Prostate gland (tissue), 2 donors: ENCODE results near the gene EDAR. TPM values are rescaled to one million over a fixed set of nuclear protein-coding genes. Genes with fewer than 3 reads are reported as not detected.
A peak's percentile ranks its signal among the peaks of the same experiment; 100 is the strongest.

Experiments
- DNase-seq: peaks from one replicate; pipeline ENCODE4 v3.0.0-alpha.2; 2019; ENCODE audit warnings: low spot score
- H3K27ac ChIP-seq, 2 donors: fragments of 200-600 bp; sonication (generic); 2 replicates each; pipeline ENCODE4 v1.5.1; 2017 to 2019
- H3K27me3 ChIP-seq: fragments of 200-600 bp; sonication (generic); replicated peaks from 2 replicates; pipeline ENCODE4 v1.5.1; 2019; ENCODE audit not compliant: insufficient read depth
- H3K36me3 ChIP-seq, 2 donors: fragments of 200-600 bp; sonication (generic); 1 replicate in 1 of 2; 2 replicates in 1 of 2; pipeline versions ENCODE4 v1.5.1 to v1.8.1; 2017 to 2019
- H3K4me1 ChIP-seq: fragments of 200-600 bp; sonication (generic); replicated peaks from 2 replicates; pipeline ENCODE4 v1.5.1; 2019
- H3K4me3 ChIP-seq, 2 donors: fragments of 200-600 bp; sonication (generic); 2 replicates each; pipeline ENCODE4 v1.5.1; 2017 to 2019
- H3K9me3 ChIP-seq: fragments of 200-600 bp; sonication (generic); 2 replicates; pipeline ENCODE4 v1.5.1; 2017
- CTCF ChIP-seq, 4 experiments: fragments of 200-600 bp in 2 of 4; fragments of 450-650 bp in 2 of 4; sonication (generic) in 2 of 4; IDR thresholded peaks; 1 replicate in 3 of 4; 2 replicates in 1 of 4; pipeline ENCODE4 v1.5.1; 2016 to 2019; ENCODE audit warnings: antibody characterized with exemption in 4 of 4, mild to moderate bottlenecking in 2 of 4, moderate library complexity in 2 of 4
- POLR2A ChIP-seq: fragments of 450-650 bp; IDR thresholded peaks from one replicate; pipeline ENCODE4 v1.6.1; 2016; ENCODE audit warnings: antibody characterized with exemption, mild to moderate bottlenecking
- POLR2AphosphoS5 ChIP-seq: sonication (generic); formaldehyde crosslinking; IDR thresholded peaks from one replicate; pipeline ENCODE4 v1.6.1; 2017; ENCODE audit warnings: antibody characterized with exemption
- WGBS: methylation state at CpG from one replicate; pipeline ENCODE4 v1.1.5; 2018; 5-methylcytosine and 5-hydroxymethylcytosine counted together
- intact Hi-C: fragments of 100-400 bp; cut with DNase I; formaldehyde crosslinking; loops from one replicate; pipeline ENCODE4 v1.14.2; 2022
- total RNA-seq, 2 donors: library from RNA; depleted of rRNA; stranded (reverse); fragments of >200 nt; gene quantifications; one replicate each; pipeline ENCODE4 v1.1.0, GENCODE V29; 2016

The EDAR gene
- total RNA-seq, 2 donors from 2014 or later = 0.46 to 0.68 TPM

- Histone ChIP-seq H3K36me3 (no peaks in the 10 kb centered on the region), H3K9me3 (no peaks in the 10 kb centered on the region), H3K4me3 (no peak overlapping the region), H3K4me1 (no peaks in the 10 kb centered on the region), H3K27ac (no peak overlapping the region), H3K27me3 (no peaks in the 10 kb centered on the region)
- TF ChIP-seq POLR2AphosphoS5 = no peak
- TF ChIP-seq POLR2A = no peak
- TF ChIP-seq CTCF (IDR thresholded peaks at IDR 0.05) = no peak
- intact Hi-C loops = no loop called here
- DNase-seq = no peak
- 77% methylated on average over 22 of the region's 22 CpGs for WGBS
Observed at GRCh38 chr2:108971661-108972566, 17.1 kb downstream of the EDAR start.

GRCh38 chr2:108970369-108970768 is 18.7 kb downstream of the EDAR start:
- no peaks in the 10 kb centered on the region for H3K36me3 ChIP-seq
- DNase-seq = no peak
- WGBS = 85% methylated on average over 1 of the region's 1 CpG
- no peak overlapping the region for H3K27ac ChIP-seq
- TF ChIP-seq POLR2A (no peak), CTCF (IDR thresholded peaks at IDR 0.05) (no peak), POLR2AphosphoS5 (no peak)
- intact Hi-C loops = no loop called here
- no peaks in the 10 kb centered on the region for H3K9me3 ChIP-seq
- H3K4me1 ChIP-seq = no peaks in the 10 kb centered on the region
- H3K27me3 ChIP-seq = no peaks in the 10 kb centered on the region
- H3K4me3 ChIP-seq = no peak overlapping the region

GRCh38 chr2:108969856-108970255 is 19.2 kb downstream of the EDAR start:
- DNase-seq = no peak
- H3K36me3 ChIP-seq = no peaks in the 10 kb centered on the region
- H3K9me3 ChIP-seq = no peaks in the 10 kb centered on the region
- no peak for TF ChIP-seq POLR2AphosphoS5
- no peak for TF ChIP-seq CTCF (IDR thresholded peaks at IDR 0.05)
- no peak for TF ChIP-seq POLR2A
- H3K27ac ChIP-seq = no peak overlapping the region
- no peaks in the 10 kb centered on the region for H3K27me3 ChIP-seq
- H3K4me3 ChIP-seq = no peak overlapping the region
- no peaks in the 10 kb centered on the region for H3K4me1 ChIP-seq
- 89% methylated on average over 6 of the region's 6 CpGs for WGBS
- intact Hi-C loops = no loop called here

GRCh38 chr2:108968619-108969018 is 20.4 kb downstream of the EDAR start:
- Histone ChIP-seq H3K27me3 (no peaks in the 10 kb centered on the region), H3K4me3 (no peak overlapping the region), H3K36me3 (no peaks in the 10 kb centered on the region), H3K9me3 (no peaks in the 10 kb centered on the region), H3K4me1 (no peaks in the 10 kb centered on the region), H3K27ac (no peak overlapping the region)
- DNase-seq = peak; percentile 69
- TF ChIP-seq POLR2AphosphoS5 (peak; percentile 34), CTCF (IDR thresholded peaks at IDR 0.05) (no peak)
- 51% methylated on average over 4 of the region's 4 CpGs for WGBS
- intact Hi-C loops = no loop called here

- H3K9me3 ChIP-seq = no peaks in the 10 kb centered on the region
- H3K36me3 ChIP-seq = no peaks in the 10 kb centered on the region
- no peaks in the 10 kb centered on the region for H3K27me3 ChIP-seq
- no peak for TF ChIP-seq POLR2A
- TF ChIP-seq CTCF (IDR thresholded peaks at IDR 0.05) = no peak
- no peak for TF ChIP-seq POLR2AphosphoS5
- no peak overlapping the region for H3K27ac ChIP-seq
- intact Hi-C loops = no loop called here
- 62% methylated on average over 7 of the region's 7 CpGs for WGBS
- H3K4me3 ChIP-seq = no peak overlapping the region
- H3K4me1 ChIP-seq = no peaks in the 10 kb centered on the region
- no peak for DNase-seq
Observed at GRCh38 chr2:108967757-108968156, 21.3 kb downstream of the EDAR start.
